D721Med (cell line): ENCODE measurements around the gene TRIOBP.

Source experiments
- DNase-seq: peaks from one replicate; pipeline ENCODE4 v3.0.0; 2011; ENCODE audit warnings: low spot score; ENCODE audit not compliant: insufficient read length
- FAIRE-seq: peaks from 2 replicates; lab custom pipeline; 2011; peaks lifted over from hg19 to GRCh38; lab: Jason Lieb, UNC
- TF ChIP-seq, protein P1 (sequence below): IDR thresholded peaks from 2 replicates; pipeline ENCODE4 v1.5.1; 2012; ENCODE audit warnings: mild to moderate bottlenecking, control low read depth; ENCODE audit not compliant: insufficient read depth; ENCODE audit errors: missing control alignments

TRIOBP gene

GRCh38 chr22:37765498-37765897, 68.7 kb downstream of the TRIOBP start:
- no peak for DNase-seq
- no peak for FAIRE-seq
- TF ChIP-seq, protein P1, sequence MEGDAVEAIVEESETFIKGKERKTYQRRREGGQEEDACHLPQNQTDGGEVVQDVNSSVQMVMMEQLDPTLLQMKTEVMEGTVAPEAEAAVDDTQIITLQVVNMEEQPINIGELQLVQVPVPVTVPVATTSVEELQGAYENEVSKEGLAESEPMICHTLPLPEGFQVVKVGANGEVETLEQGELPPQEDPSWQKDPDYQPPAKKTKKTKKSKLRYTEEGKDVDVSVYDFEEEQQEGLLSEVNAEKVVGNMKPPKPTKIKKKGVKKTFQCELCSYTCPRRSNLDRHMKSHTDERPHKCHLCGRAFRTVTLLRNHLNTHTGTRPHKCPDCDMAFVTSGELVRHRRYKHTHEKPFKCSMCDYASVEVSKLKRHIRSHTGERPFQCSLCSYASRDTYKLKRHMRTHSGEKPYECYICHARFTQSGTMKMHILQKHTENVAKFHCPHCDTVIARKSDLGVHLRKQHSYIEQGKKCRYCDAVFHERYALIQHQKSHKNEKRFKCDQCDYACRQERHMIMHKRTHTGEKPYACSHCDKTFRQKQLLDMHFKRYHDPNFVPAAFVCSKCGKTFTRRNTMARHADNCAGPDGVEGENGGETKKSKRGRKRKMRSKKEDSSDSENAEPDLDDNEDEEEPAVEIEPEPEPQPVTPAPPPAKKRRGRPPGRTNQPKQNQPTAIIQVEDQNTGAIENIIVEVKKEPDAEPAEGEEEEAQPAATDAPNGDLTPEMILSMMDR = no peak

- TF ChIP-seq, protein P1 = no peak
- FAIRE-seq (no peak), DNase-seq (no peak)
These were observed 69.2 kb downstream of the TRIOBP start for GRCh38 chr22:37765953-37766576.

GRCh38 chr22:37768273-37768672, 71.4 kb downstream of the TRIOBP start:
- no peak for FAIRE-seq
- TF ChIP-seq, protein P1 = no peak
- no peak for DNase-seq

GRCh38 chr22:37769056-37769455, 72.2 kb downstream of the TRIOBP start:
- TF ChIP-seq, protein P1 = no peak
- FAIRE-seq = no peak
- no peak for DNase-seq

DNA sequence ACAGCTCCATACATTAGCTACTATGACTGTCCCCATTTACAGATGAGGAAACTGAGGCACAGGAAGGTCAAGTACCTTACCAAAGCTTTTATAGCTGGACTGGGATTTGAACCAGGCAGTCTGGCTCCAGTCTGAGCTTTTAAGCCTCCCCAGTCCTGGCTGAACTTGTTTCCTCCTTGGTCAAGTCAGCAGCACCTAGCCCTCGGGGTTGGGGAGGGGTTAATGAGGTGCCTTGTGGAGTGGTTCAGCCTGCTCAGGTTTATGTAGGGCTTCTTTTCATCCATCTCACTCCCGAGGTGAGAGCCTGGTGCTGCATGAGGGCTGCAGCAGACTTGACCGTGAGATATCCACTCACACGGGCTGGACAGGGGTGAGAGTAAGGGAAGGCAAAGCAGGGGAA, 74.2 kb downstream of the TRIOBP start:
- TF ChIP-seq, protein P1 = no peak

GRCh38 chr22:37771702-37772427, 75.0 kb downstream of the TRIOBP start:
- FAIRE-seq (no peak), DNase-seq (no peak)
- TF ChIP-seq, protein P1 = no peak

More for the DNA sequence above, 74.2 kb downstream of the TRIOBP start:
- FAIRE-seq (no peak), DNase-seq (no peak)

DNA sequence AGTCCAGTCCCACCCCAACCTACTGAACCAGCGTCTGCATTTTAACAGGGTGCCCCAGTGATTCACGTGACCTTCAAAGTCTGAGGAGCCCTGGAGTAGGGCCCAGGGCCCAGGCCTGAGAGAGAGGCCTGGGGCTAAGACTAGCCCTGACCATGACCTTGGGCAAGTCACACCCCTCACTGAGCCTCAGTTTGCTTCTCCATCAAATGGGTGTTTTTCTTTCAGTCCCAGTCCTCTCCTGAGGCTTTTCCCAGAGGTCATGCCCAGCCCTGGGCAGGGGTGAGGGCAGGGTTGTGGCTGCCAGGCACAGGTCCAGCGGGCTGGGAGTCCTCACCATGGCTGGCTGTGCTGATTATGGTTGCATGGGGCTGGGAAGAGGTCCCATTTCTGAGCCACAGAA, 77.9 kb downstream of the TRIOBP start:
- no peak for FAIRE-seq
- no peak for DNase-seq

More for the DNA sequence above, 77.9 kb downstream of the TRIOBP start:
- TF ChIP-seq, protein P1 = no peak
